ENCODE measurements around the gene HGF. TPM values are rescaled to one million over a fixed set of nuclear protein-coding genes. Genes with fewer than 3 reads are reported as not detected.

Gene HGF
- 1.8 and 4.5 TPM in 2 replicates for total RNA-seq

GRCh38 chr7:81769891-81770727, at the start of gene HGF:
Gene HGF (minus strand): TSS chr7:81770047. CDS start chr7:81769971, 76 bp downstream.

